Calu3 (cell line): ENCODE data around the gene TMEM258. TPM values are rescaled to one million over a fixed set of nuclear protein-coding genes. Genes with fewer than 3 reads are reported as not detected.

ENCODE experiments used
- BruUV-seq: library from RNA; stranded (reverse); fragments of 400-500 nt; replicated peaks from 2 replicates; lab custom pipeline; 2021; lab: Mats Ljungman, UMichigan
- CTCF ChIA-PET: fragments of 300-600 bp; sonication (Branson Sonifier 250); formaldehyde crosslinking; loops from one replicate; lab custom pipeline; 2022; ENCODE audit warnings: antibody characterized with exemption; lab: Charles Lee
- DNase-seq: peaks from one replicate; pipeline ENCODE4 v3.0.0; 2022
- H3K27ac Mint-ChIP-seq: one replicate; pipeline ENCODE4 v1.8.0; 2022; ENCODE audit warnings: mixed read lengths; ENCODE audit not compliant: unreplicated experiment
- H3K27me3 Mint-ChIP-seq: one replicate; pipeline ENCODE4 v1.8.0; 2022; ENCODE audit warnings: mixed read lengths; ENCODE audit not compliant: unreplicated experiment
- H3K36me3 Mint-ChIP-seq: one replicate; pipeline ENCODE4 v1.8.0; 2022; ENCODE audit warnings: mild to moderate bottlenecking, moderate library complexity, mixed read lengths; ENCODE audit not compliant: insufficient read depth, unreplicated experiment
- H3K4me1 Mint-ChIP-seq: one replicate; pipeline ENCODE4 v1.8.0; 2022; ENCODE audit warnings: mild to moderate bottlenecking, low read depth, mixed read lengths; ENCODE audit not compliant: unreplicated experiment
- H3K4me3 Mint-ChIP-seq: one replicate; pipeline ENCODE4 v1.8.0; 2022; ENCODE audit warnings: mild to moderate bottlenecking, low read depth, moderate library complexity, mixed read lengths; ENCODE audit not compliant: unreplicated experiment
- H3K9me3 Mint-ChIP-seq: one replicate; pipeline ENCODE4 v1.8.0; 2022; ENCODE audit warnings: low read depth, mixed read lengths; ENCODE audit not compliant: unreplicated experiment
- intact Hi-C: fragments of 100-400 bp; cut with micrococcal nuclease; formaldehyde crosslinking; loops from one replicate; pipeline ENCODE4 v1.10.0; 2022; ENCODE audit not compliant: unreplicated experiment
- total RNA-seq: library from RNA; stranded (reverse); gene quantifications from 2 replicates; pipeline ENCODE4 v1.2.3, GENCODE V29; 2022
- TF ChIP-seq, protein P1 (sequence below): fragments of 200-600 bp; IDR thresholded peaks from one replicate; pipeline ENCODE4 v1.8.0; 2022; ENCODE audit warnings: antibody characterized with exemption; ENCODE audit not compliant: unreplicated experiment

The TMEM258 gene
- total RNA-seq, 1 experiment from 2014 or later = 146 TPM

DNA sequence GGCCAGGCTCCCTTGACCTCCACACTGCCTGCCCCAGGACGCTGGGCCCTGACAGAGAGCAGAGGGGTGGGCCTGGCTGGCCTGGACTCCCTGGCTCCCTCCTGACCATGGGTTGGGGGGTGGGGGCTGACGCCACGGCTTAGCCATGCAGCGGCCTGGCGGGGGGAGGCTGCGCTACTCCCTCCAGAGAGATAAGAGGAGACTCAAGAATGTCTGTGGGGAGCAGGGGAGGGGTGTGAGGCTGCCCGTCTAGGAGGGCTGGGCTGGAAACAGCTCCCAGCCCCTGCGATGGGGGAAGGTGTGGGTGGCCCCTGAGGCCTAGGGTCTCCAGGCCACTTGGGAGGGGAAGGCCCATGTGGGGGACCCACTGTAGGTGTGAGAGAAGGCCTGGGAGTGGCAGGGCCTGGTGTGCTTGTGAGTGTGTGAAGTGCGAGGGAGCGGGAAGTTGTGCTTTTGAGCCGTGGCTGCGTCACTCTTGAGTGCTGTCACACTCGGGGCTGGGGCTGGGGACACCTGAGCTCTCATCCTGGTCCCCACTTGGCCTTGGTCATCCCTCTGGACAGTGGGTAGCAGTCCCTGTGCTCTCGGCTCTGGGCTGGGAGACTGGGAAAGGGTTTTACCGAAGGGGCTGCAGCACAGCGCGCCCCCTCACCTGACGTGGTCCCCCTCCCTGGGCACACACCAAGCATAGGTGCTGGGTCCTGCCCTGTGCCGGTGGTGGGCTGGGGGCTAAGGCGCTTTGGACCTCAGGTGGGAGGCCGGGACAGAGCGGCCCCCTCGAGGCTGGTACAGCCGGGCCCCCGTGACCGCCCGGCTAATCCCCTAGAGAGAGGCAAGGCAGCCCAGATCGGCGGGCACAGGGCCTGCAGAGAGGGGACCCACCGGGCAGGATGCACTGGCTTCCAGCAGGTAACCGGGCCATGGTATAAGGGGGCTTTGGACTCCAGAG is 37.6 kb downstream of the TMEM258 start:
- H3K4me1 Mint-ChIP-seq = peaks cover 74% of the 10 kb centered on the region
- no peaks in the 10 kb centered on the region for H3K27me3 Mint-ChIP-seq
- peak overlapping the region; percentile 99 for H3K4me3 Mint-ChIP-seq
- TF ChIP-seq, protein P1, sequence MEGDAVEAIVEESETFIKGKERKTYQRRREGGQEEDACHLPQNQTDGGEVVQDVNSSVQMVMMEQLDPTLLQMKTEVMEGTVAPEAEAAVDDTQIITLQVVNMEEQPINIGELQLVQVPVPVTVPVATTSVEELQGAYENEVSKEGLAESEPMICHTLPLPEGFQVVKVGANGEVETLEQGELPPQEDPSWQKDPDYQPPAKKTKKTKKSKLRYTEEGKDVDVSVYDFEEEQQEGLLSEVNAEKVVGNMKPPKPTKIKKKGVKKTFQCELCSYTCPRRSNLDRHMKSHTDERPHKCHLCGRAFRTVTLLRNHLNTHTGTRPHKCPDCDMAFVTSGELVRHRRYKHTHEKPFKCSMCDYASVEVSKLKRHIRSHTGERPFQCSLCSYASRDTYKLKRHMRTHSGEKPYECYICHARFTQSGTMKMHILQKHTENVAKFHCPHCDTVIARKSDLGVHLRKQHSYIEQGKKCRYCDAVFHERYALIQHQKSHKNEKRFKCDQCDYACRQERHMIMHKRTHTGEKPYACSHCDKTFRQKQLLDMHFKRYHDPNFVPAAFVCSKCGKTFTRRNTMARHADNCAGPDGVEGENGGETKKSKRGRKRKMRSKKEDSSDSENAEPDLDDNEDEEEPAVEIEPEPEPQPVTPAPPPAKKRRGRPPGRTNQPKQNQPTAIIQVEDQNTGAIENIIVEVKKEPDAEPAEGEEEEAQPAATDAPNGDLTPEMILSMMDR = no peak
- peaks cover 57% of the 10 kb centered on the region for H3K36me3 Mint-ChIP-seq
- DNase-seq = peak; percentile 52
- peak overlapping the region; percentile 94 for H3K27ac Mint-ChIP-seq
- CTCF ChIA-PET = interaction anchor here (1.0 kb wide), 1 partner anchor 33 kb away, joined by 4 read pairs; no protein-coding TSS in a partner anchor
- no TSS peak for BruUV-seq
- intact Hi-C loops = no loop called here
- H3K9me3 Mint-ChIP-seq = no peaks in the 10 kb centered on the region

DNA sequence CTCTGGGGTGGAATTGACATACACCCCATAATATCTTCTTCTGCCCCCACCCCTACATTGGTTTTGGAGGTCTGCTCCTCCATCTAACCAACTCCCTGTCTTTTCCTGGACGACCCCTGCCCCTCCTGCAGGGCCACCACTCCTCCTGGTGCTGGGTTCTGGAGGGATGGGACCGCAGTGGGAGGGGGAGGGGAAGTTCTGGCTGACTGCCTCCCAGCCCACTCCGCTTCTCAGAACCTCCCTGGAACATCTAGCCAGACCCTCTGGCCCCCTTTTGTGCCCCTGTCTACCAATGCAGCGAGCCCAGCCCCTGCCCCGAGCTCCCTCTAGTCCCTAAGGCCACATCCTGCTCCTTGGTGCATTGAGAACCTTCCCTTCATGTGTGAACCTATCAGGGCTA is 38.7 kb downstream of the TMEM258 start:
- no TSS peak for BruUV-seq
- peak overlapping the region; percentile 99 for H3K4me3 Mint-ChIP-seq
- CTCF ChIA-PET = interaction anchor here (0.6 to 1.1 kb wide), 6 partner anchors 19 to 193 kb away, joined by 3 to 8 read pairs (median 4); partner anchors contain the start of genes FEN1 and TMEM258
- H3K27ac Mint-ChIP-seq = peak overlapping the region; percentile 94
- H3K36me3 Mint-ChIP-seq = peaks cover 53% of the 10 kb centered on the region
- intact Hi-C loops = no loop called here
- peaks cover 63% of the 10 kb centered on the region for H3K4me1 Mint-ChIP-seq
- TF ChIP-seq, protein P1 = no peak
- H3K27me3 Mint-ChIP-seq = no peaks in the 10 kb centered on the region
- DNase-seq = no peak
- H3K9me3 Mint-ChIP-seq = no peaks in the 10 kb centered on the region

DNA sequence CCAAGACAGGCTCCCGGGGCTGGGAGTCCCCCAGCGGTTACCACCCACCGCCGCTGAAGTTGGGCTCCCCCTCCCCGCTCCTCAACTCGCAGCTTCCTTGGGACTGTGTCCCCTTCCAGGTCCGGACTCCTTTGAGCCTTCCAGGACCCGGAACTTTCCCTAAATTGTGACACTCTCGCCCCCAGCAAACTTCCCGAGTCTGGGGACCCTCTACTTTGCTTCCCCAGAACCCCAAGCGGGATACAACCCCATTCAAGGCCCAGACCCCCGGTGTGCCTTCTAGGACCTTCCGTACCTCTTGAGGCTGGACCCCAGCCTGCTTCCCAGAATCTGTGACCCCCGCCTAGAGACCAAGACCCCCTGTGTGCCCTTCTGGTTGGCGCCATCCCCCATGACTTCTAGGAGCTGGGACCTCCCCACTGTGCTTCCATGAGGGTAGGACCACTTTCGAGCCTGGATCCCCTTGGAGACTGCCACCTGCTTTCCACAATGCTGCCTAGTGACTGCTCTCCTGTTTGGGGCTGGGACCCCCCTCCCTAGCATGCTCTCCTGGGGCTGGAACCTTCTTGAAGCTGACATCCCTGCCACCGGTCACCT is 39.4 kb downstream of the TMEM258 start:
- peaks cover 59% of the 10 kb centered on the region for H3K4me1 Mint-ChIP-seq

More for the DNA sequence above, 39.4 kb downstream of the TMEM258 start:
- Mint-ChIP-seq H3K27me3 (no peaks in the 10 kb centered on the region), H3K9me3 (no peaks in the 10 kb centered on the region), H3K36me3 (peaks cover 53% of the 10 kb centered on the region), H3K4me3 (peak overlapping the region; percentile 99), H3K27ac (peak overlapping the region; percentile 94)
- BruUV-seq = TSS peak; percentile 63
- no peak for DNase-seq
- TF ChIP-seq, protein P1 = no peak
- intact Hi-C loops = no loop called here
- CTCF ChIA-PET = interaction anchor here (0.6 to 1.1 kb wide), 6 partner anchors 20 to 194 kb away, joined by 3 to 8 read pairs (median 4); partner anchors contain the start of genes FEN1 and TMEM258
